ENCODE data around the gene CREB5. TPM values are rescaled to one million over a fixed set of nuclear protein-coding genes. Genes with fewer than 3 reads are reported as not detected.

CREB5 gene
- polyA plus RNA-seq, 3 donors from 2014 or later: 0.37 TPM; not detected in 2

GRCh38 chr7:28483112-28483511, 70.8 kb downstream of the CREB5 start:
- Mint-ChIP-seq H3K27me3 (ENCODE audit: low read depth in 3 of 3) (peaks cover 0 to 8% (median 0%) of the 10 kb centered on the region in 3 donors), H3K36me3 (no peaks in the 10 kb centered on the region), H3K4me3 (no peak overlapping the region), H3K4me1 (peaks cover 9 to 16% of the 10 kb centered on the region in 2 donors), H3K9me3 (no peaks in the 10 kb centered on the region), H3K27ac (no peak overlapping the region)
- DNase-seq: no peak

- Mint-ChIP-seq H3K9me3 (no peaks in the 10 kb centered on the region), H3K4me1 (peaks cover 9 to 16% of the 10 kb centered on the region in 2 donors)
Measured at GRCh38 chr7:28483908-28484605, 71.7 kb downstream of the CREB5 start.

GRCh38 chr7:28484606-28484935, 72.3 kb downstream of the CREB5 start:
- Mint-ChIP-seq H3K36me3 (no peaks in the 10 kb centered on the region), H3K4me3 (no peak overlapping the region), H3K27ac (no peak overlapping the region), H3K27me3 (ENCODE audit: low read depth in 3 of 3) (peaks cover 0 to 11% (median 3%) of the 10 kb centered on the region in 3 donors), H3K9me3 (no peaks in the 10 kb centered on the region), H3K4me1 (peaks cover 9 to 16% of the 10 kb centered on the region in 2 donors)
- DNase-seq: no peak

More at GRCh38 chr7:28483908-28484605, 71.7 kb downstream of the CREB5 start:
- DNase-seq: no peak
- Mint-ChIP-seq H3K27ac (no peak overlapping the region), H3K4me3 (no peak overlapping the region), H3K27me3 (ENCODE audit: low read depth in 3 of 3) (peaks cover 0 to 11% (median 3%) of the 10 kb centered on the region in 3 donors), H3K36me3 (no peaks in the 10 kb centered on the region)

- no peaks in the 10 kb centered on the region for H3K36me3 Mint-ChIP-seq
- no peak overlapping the region for H3K4me3 Mint-ChIP-seq
Measured at GRCh38 chr7:28487487-28487886, 75.2 kb downstream of the CREB5 start.

GRCh38 chr7:28488061-28488791, 75.9 kb downstream of the CREB5 start:
- DNase-seq: no peak
- no peak overlapping the region for H3K4me3 Mint-ChIP-seq
- no peaks in the 10 kb centered on the region for H3K36me3 Mint-ChIP-seq
- H3K4me1 Mint-ChIP-seq: no peaks in the 10 kb centered on the region
- H3K9me3 Mint-ChIP-seq: no peaks in the 10 kb centered on the region
- H3K27me3 Mint-ChIP-seq (ENCODE audit: low read depth in 3 of 3): peaks cover 4 to 11% (median 4%) of the 10 kb centered on the region in 3 donors
- no peak overlapping the region for H3K27ac Mint-ChIP-seq

More at GRCh38 chr7:28487487-28487886, 75.2 kb downstream of the CREB5 start:
- Mint-ChIP-seq H3K27me3 (ENCODE audit: low read depth in 3 of 3) (peaks cover 4 to 11% (median 4%) of the 10 kb centered on the region in 3 donors), H3K27ac (no peak overlapping the region), H3K4me1 (no peaks in the 10 kb centered on the region), H3K9me3 (no peaks in the 10 kb centered on the region)
- no peak for DNase-seq

GRCh38 chr7:28490831-28491230, 78.5 kb downstream of the CREB5 start:
- no peaks in the 10 kb centered on the region for H3K36me3 Mint-ChIP-seq
- H3K27ac Mint-ChIP-seq: no peak overlapping the region
- H3K9me3 Mint-ChIP-seq: no peaks in the 10 kb centered on the region
- H3K4me1 Mint-ChIP-seq: no peaks in the 10 kb centered on the region
- DNase-seq: no peak
- no peak overlapping the region for H3K4me3 Mint-ChIP-seq
- peaks cover 4 to 8% (median 4%) of the 10 kb centered on the region in 3 donors for H3K27me3 Mint-ChIP-seq (ENCODE audit: low read depth in 3 of 3)

GRCh38 chr7:28493477-28493876, 81.2 kb downstream of the CREB5 start:
- Mint-ChIP-seq H3K36me3 (no peaks in the 10 kb centered on the region), H3K4me3 (no peak overlapping the region), H3K27me3 (ENCODE audit: low read depth in 3 of 3) (peaks cover 4 to 8% (median 7%) of the 10 kb centered on the region in 3 donors), H3K27ac (no peak overlapping the region), H3K4me1 (no peaks in the 10 kb centered on the region), H3K9me3 (no peaks in the 10 kb centered on the region)
- no peak for DNase-seq

GRCh38 chr7:28497009-28497408, 84.7 kb downstream of the CREB5 start:
- Mint-ChIP-seq H3K27ac (no peak overlapping the region), H3K9me3 (peaks cover 0 to 4% (median 0%) of the 10 kb centered on the region in 6 donors), H3K27me3 (ENCODE audit: low read depth in 3 of 3) (peaks cover 3 to 12% (median 4%) of the 10 kb centered on the region in 3 donors)

GRCh38 chr7:28498636-28499035, 86.3 kb downstream of the CREB5 start:
- Mint-ChIP-seq H3K9me3 (peaks cover 0 to 4% (median 0%) of the 10 kb centered on the region in 6 donors), H3K36me3 (no peaks in the 10 kb centered on the region), H3K27ac (no peak overlapping the region), H3K4me1 (peaks cover 4 to 13% of the 10 kb centered on the region in 2 donors), H3K27me3 (ENCODE audit: low read depth in 3 of 3) (peaks cover 0 to 8% (median 3%) of the 10 kb centered on the region in 3 donors), H3K4me3 (no peak overlapping the region)
- DNase-seq: no peak

More at GRCh38 chr7:28497009-28497408, 84.7 kb downstream of the CREB5 start:
- Mint-ChIP-seq H3K4me3 (no peak overlapping the region), H3K4me1 (peaks cover 4 to 13% of the 10 kb centered on the region in 2 donors), H3K36me3 (no peaks in the 10 kb centered on the region)
- no peak for DNase-seq

- peaks cover 4 to 13% of the 10 kb centered on the region in 2 donors for H3K4me1 Mint-ChIP-seq
- H3K27ac Mint-ChIP-seq: no peak overlapping the region
- peaks cover 0 to 4% (median 0%) of the 10 kb centered on the region in 6 donors for H3K9me3 Mint-ChIP-seq
- peaks cover 0 to 8% (median 3%) of the 10 kb centered on the region in 3 donors for H3K27me3 Mint-ChIP-seq (ENCODE audit: low read depth in 3 of 3)
- no peaks in the 10 kb centered on the region for H3K36me3 Mint-ChIP-seq
- H3K4me3 Mint-ChIP-seq: no peak overlapping the region
- DNase-seq: peak in 2 of 3 donors; percentile 4 to 32
Measured at GRCh38 chr7:28500138-28500537, 87.8 kb downstream of the CREB5 start.

- Mint-ChIP-seq H3K36me3 (no peaks in the 10 kb centered on the region), H3K27ac (no peak overlapping the region), H3K4me3 (no peak overlapping the region), H3K27me3 (ENCODE audit: low read depth in 3 of 3) (peaks cover 2 to 13% (median 2%) of the 10 kb centered on the region in 3 donors), H3K4me1 (peaks cover 4 to 13% of the 10 kb centered on the region in 2 donors), H3K9me3 (peaks cover 0 to 5% (median 0%) of the 10 kb centered on the region in 6 donors)
- DNase-seq: no peak
Measured at GRCh38 chr7:28502408-28502807, 90.1 kb downstream of the CREB5 start.

- Mint-ChIP-seq H3K9me3 (peaks cover 0 to 5% (median 0%) of the 10 kb centered on the region in 6 donors), H3K4me3 (no peak overlapping the region), H3K27me3 (ENCODE audit: low read depth in 3 of 3) (peaks cover 0 to 17% (median 2%) of the 10 kb centered on the region in 3 donors), H3K27ac (no peak overlapping the region), H3K4me1 (peaks cover 4 to 13% of the 10 kb centered on the region in 2 donors), H3K36me3 (no peaks in the 10 kb centered on the region)
- no peak for DNase-seq
Measured at GRCh38 chr7:28503396-28503795, 91.1 kb downstream of the CREB5 start.

GRCh38 chr7:28505014-28505413, 92.7 kb downstream of the CREB5 start:
- no peak overlapping the region for H3K27ac Mint-ChIP-seq
- H3K4me1 Mint-ChIP-seq: peaks cover 2 to 9% of the 10 kb centered on the region in 2 donors
- no peak for DNase-seq
- no peaks in the 10 kb centered on the region for H3K36me3 Mint-ChIP-seq
- H3K27me3 Mint-ChIP-seq (ENCODE audit: low read depth in 3 of 3): peaks cover 2 to 13% (median 2%) of the 10 kb centered on the region in 3 donors
- H3K4me3 Mint-ChIP-seq: no peak overlapping the region
- H3K9me3 Mint-ChIP-seq: peaks cover 0 to 5% (median 0%) of the 10 kb centered on the region in 6 donors

GRCh38 chr7:28505867-28506266, 93.5 kb downstream of the CREB5 start:
- peaks cover 2 to 15% (median 2%) of the 10 kb centered on the region in 3 donors for H3K27me3 Mint-ChIP-seq (ENCODE audit: low read depth in 3 of 3)
- DNase-seq: no peak
- H3K9me3 Mint-ChIP-seq: peaks cover 0 to 5% (median 0%) of the 10 kb centered on the region in 6 donors
- no peak overlapping the region for H3K27ac Mint-ChIP-seq
- H3K4me3 Mint-ChIP-seq: no peak overlapping the region
- peaks cover 0 to under 1% of the 10 kb centered on the region in 2 donors for H3K4me1 Mint-ChIP-seq
- H3K36me3 Mint-ChIP-seq: no peaks in the 10 kb centered on the region
